H1 (cell line): ENCODE results near the gene MAK. TPM values are rescaled to one million over a fixed set of nuclear protein-coding genes. Genes with fewer than 3 reads are reported as not detected.

Experiments used
- CTCF ChIA-PET: fragments of 300-600 bp; sonication (Branson Sonifier 250); formaldehyde crosslinking; loops from one replicate; lab custom pipeline; 2021; ENCODE audit not compliant: partially characterized antibody; lab: Charles Lee
- POLR2A ChIA-PET: fragments of 300-600 bp; sonication (Branson Sonifier 250); formaldehyde crosslinking; loops from one replicate; lab custom pipeline; 2021; ENCODE audit warnings: inconsistent platforms; ENCODE audit not compliant: partially characterized antibody; lab: Charles Lee
- DNase-seq, 2 experiments: peaks; one replicate each; pipeline versions ENCODE4 v3.0.0 to v3.0.0-alpha.2; 2010 to 2022; ENCODE audit warnings: low spot score in 2 of 2, low read depth in 1 of 2, mixed read lengths in 1 of 2
- FAIRE-seq: peaks from 2 replicates; lab custom pipeline; 2011; peaks lifted over from hg19 to GRCh38; lab: Jason Lieb, UNC
- H2AFZ ChIP-seq: 2 replicates; pipeline ENCODE4 v1.8.1; 2012; ENCODE audit warnings: low read length, inconsistent platforms
- H2AK5ac ChIP-seq: 2 replicates; pipeline ENCODE4 v1.6.1; 2013; ENCODE audit warnings: low read depth, low read length
- H2BK120ac ChIP-seq: replicated peaks from 2 replicates; pipeline ENCODE3; 2013; ENCODE audit warnings: low read depth, low read length, inconsistent platforms
- H2BK12ac ChIP-seq: 2 replicates; pipeline ENCODE4 v1.6.1; 2013; ENCODE audit warnings: low read depth, low read length
- H2BK15ac ChIP-seq: 2 replicates; pipeline ENCODE4 v1.6.1; 2013; ENCODE audit warnings: low read length
- H2BK20ac ChIP-seq: 2 replicates; pipeline ENCODE4 v1.6.1; 2013; ENCODE audit warnings: low read length
- H2BK5ac ChIP-seq: 2 replicates; pipeline ENCODE4 v1.6.1; 2013; ENCODE audit warnings: low read depth, low read length
- H3K14ac ChIP-seq: 2 replicates; pipeline ENCODE4 v1.6.1; 2013; ENCODE audit warnings: inconsistent platforms; ENCODE audit not compliant: insufficient read length
- H3K18ac ChIP-seq: 2 replicates; pipeline ENCODE4 v1.6.1; 2013; ENCODE audit warnings: low read length; ENCODE audit errors: extremely low read depth
- H3K23ac ChIP-seq: 2 replicates; pipeline ENCODE4 v1.6.1; 2013; ENCODE audit warnings: inconsistent platforms; ENCODE audit not compliant: insufficient read length
- H3K23me2 ChIP-seq: 2 replicates; pipeline ENCODE4 v1.6.1; 2013; ENCODE audit warnings: low read depth, low read length
- H3K27ac ChIP-seq: 2 replicates; pipeline ENCODE4 v1.6.1; 2011; ENCODE audit warnings: low read depth, low read length, inconsistent platforms
- H3K27me3 ChIP-seq, 4 experiments: replicated peaks in 1 of 4; 1 replicate in 1 of 4; 2 replicates in 3 of 4; pipeline versions ENCODE4 v1.6.1 to v1.8.1; 2011 to 2013; ENCODE audit warnings: low read length in 3 of 4, mild to moderate bottlenecking in 3 of 4, inconsistent platforms in 2 of 4, mixed read lengths in 2 of 4, moderate library complexity in 1 of 4; ENCODE audit not compliant: control insufficient read depth in 3 of 4, insufficient read depth in 3 of 4; ENCODE audit errors: extremely low read depth in 1 of 4
- H3K36me3 ChIP-seq, 4 experiments: 2 replicates each; pipeline versions ENCODE4 v1.6.1 to v1.8.1; 2011 to 2013; ENCODE audit warnings: mild to moderate bottlenecking in 4 of 4, low read length in 3 of 4, moderate library complexity in 2 of 4, control low read depth in 1 of 4, inconsistent platforms in 1 of 4; ENCODE audit not compliant: insufficient read depth in 4 of 4, control insufficient read depth in 2 of 4
- H3K4ac ChIP-seq: replicated peaks from 2 replicates; pipeline ENCODE3; 2013; ENCODE audit warnings: low read length, low read depth, mixed read lengths, inconsistent platforms; ENCODE audit not compliant: insufficient read length
- H3K4me1 ChIP-seq, 4 experiments: replicated peaks in 1 of 4; 1 replicate in 1 of 4; 2 replicates in 3 of 4; pipeline versions ENCODE4 v1.6.1 to v1.8.1; 2011 to 2013; ENCODE audit warnings: low read length in 3 of 4, inconsistent platforms in 2 of 4, mixed read lengths in 1 of 4; ENCODE audit not compliant: insufficient read depth in 4 of 4, control insufficient read depth in 3 of 4
- H3K4me2 ChIP-seq, 2 experiments: 2 replicates each; pipeline versions ENCODE4 v1.6.1 to v1.8.1; 2011 to 2013; ENCODE audit warnings: low read depth in 2 of 2, low read length in 2 of 2, control low read depth in 1 of 2, inconsistent platforms in 1 of 2, mild to moderate bottlenecking in 1 of 2; ENCODE audit not compliant: insufficient read depth in 1 of 2
- H3K4me3 ChIP-seq, 4 experiments: fragments of 200-600, 300-600 bp in 1 of 4; sonication (generic), shearing (Covaris generic), sonication (Bioruptor Twin) in 1 of 4; 2 replicates each; pipeline versions ENCODE4 v1.5.1 to v1.8.1; 2011 to 2016; ENCODE audit warnings: low read length in 4 of 4, low read depth in 3 of 4, control low read depth in 2 of 4, inconsistent platforms in 2 of 4, mild to moderate bottlenecking in 2 of 4, mixed read lengths in 1 of 4, moderate library complexity in 1 of 4; ENCODE audit not compliant: insufficient read depth in 2 of 4; ENCODE audit errors: extremely low read depth in 1 of 4
- H3K56ac ChIP-seq: replicated peaks from 2 replicates; pipeline ENCODE3; 2013; ENCODE audit warnings: low read depth, mild to moderate bottlenecking, mixed read lengths, low read length, inconsistent platforms; ENCODE audit not compliant: insufficient read length
- H3K79me1 ChIP-seq: 2 replicates; pipeline ENCODE4 v1.6.1; 2013; ENCODE audit warnings: low read depth, low read length, control low read depth
- H3K79me2 ChIP-seq, 2 experiments: 2 replicates each; pipeline versions ENCODE4 v1.6.1 to v1.8.1; 2012 to 2013; ENCODE audit warnings: low read length in 2 of 2, mild to moderate bottlenecking in 2 of 2, inconsistent platforms in 1 of 2; ENCODE audit not compliant: insufficient read depth in 2 of 2, control insufficient read depth in 1 of 2
- H3K9ac ChIP-seq, 4 experiments: replicated peaks in 1 of 4; 1 replicate in 1 of 4; 2 replicates in 3 of 4; pipeline versions ENCODE4 v1.6.1 to v1.8.1; 2011 to 2013; ENCODE audit warnings: low read depth in 3 of 4, low read length in 3 of 4, control low read depth in 2 of 4, mild to moderate bottlenecking in 2 of 4, moderate library complexity in 2 of 4, inconsistent platforms in 1 of 4; ENCODE audit errors: extremely low read depth in 1 of 4
- H3K9me3 ChIP-seq, 2 experiments: 2 replicates each; pipeline versions ENCODE4 v1.6.1 to v1.8.1; 2012 to 2013; ENCODE audit warnings: mild to moderate bottlenecking in 2 of 2, moderate library complexity in 2 of 2, control low read depth in 1 of 2, inconsistent platforms in 1 of 2, low read depth in 1 of 2, low read length in 1 of 2, mixed read lengths in 1 of 2; ENCODE audit not compliant: insufficient read depth in 2 of 2
- H4K20me1 ChIP-seq, 2 experiments: replicated peaks in 1 of 2; 2 replicates each; pipeline versions ENCODE3 to v1.8.1; 2011 to 2013; ENCODE audit warnings: inconsistent platforms in 2 of 2, low read length in 2 of 2, mild to moderate bottlenecking in 1 of 2; ENCODE audit not compliant: insufficient read depth in 2 of 2, control insufficient read depth in 1 of 2
- H4K5ac ChIP-seq: 2 replicates; pipeline ENCODE4 v1.6.1; 2013; ENCODE audit warnings: low read length, low read depth, mixed read lengths, inconsistent platforms; ENCODE audit not compliant: insufficient read length
- H4K8ac ChIP-seq: 2 replicates; pipeline ENCODE4 v1.8.0; 2013; ENCODE audit warnings: mild to moderate bottlenecking, moderate library complexity, low read length, inconsistent platforms; ENCODE audit not compliant: insufficient read depth; ENCODE audit errors: extremely low read depth
- H4K91ac ChIP-seq: replicated peaks from 2 replicates; pipeline ENCODE3; 2013; ENCODE audit warnings: low read length, mixed read lengths, inconsistent platforms; ENCODE audit not compliant: insufficient read length
- CHD1 ChIP-seq: IDR thresholded peaks from 2 replicates; pipeline ENCODE4 v1.6.1; 2012; ENCODE audit warnings: low read depth, low read length, improper control_type of control experiment
- CREB1 ChIP-seq: IDR thresholded peaks from 2 replicates; pipeline ENCODE4 v1.6.1; 2012; ENCODE audit warnings: inconsistent platforms
- CTBP2 ChIP-seq: IDR thresholded peaks from 2 replicates; pipeline ENCODE4 v1.7.0; 2011; ENCODE audit warnings: borderline replicate concordance, mild to moderate bottlenecking, moderate library complexity, mixed read lengths, low read length; ENCODE audit not compliant: insufficient read depth, insufficient read length
- FOSL1 ChIP-seq: IDR thresholded peaks from 2 replicates; pipeline ENCODE4 v1.6.1; 2011; ENCODE audit warnings: mild to moderate bottlenecking, low read depth, low read length, moderate library complexity; ENCODE audit not compliant: insufficient read depth
- HDAC2 ChIP-seq, 2 experiments: fragments of 300-600 bp in 1 of 2; sonication (generic) in 1 of 2; IDR thresholded peaks; 2 replicates each; pipeline ENCODE4 v1.6.1; 2011 to 2012; ENCODE audit warnings: low read depth in 2 of 2, low read length in 2 of 2, mild to moderate bottlenecking in 2 of 2, moderate library complexity in 2 of 2, borderline replicate concordance in 1 of 2, inconsistent platforms in 1 of 2
- JUN ChIP-seq: IDR thresholded peaks from 2 replicates; pipeline ENCODE4 v1.6.1; 2011; ENCODE audit warnings: low read depth, mild to moderate bottlenecking, improper control_type of control experiment, low read length
- MAFK ChIP-seq: IDR thresholded peaks from 2 replicates; pipeline ENCODE4 v1.6.1; 2012; ENCODE audit warnings: low read depth, mild to moderate bottlenecking, improper control_type of control experiment, low read length
- SP1 ChIP-seq: IDR thresholded peaks from 2 replicates; pipeline ENCODE4 v1.6.1; 2011; ENCODE audit warnings: low read depth, low read length
- SRF ChIP-seq: IDR thresholded peaks from 2 replicates; pipeline ENCODE4 v1.6.1; 2011; ENCODE audit warnings: mild to moderate bottlenecking, low read depth, low read length, moderate library complexity
- SUZ12 ChIP-seq: fragments of 200-600 bp; sonication (generic); IDR thresholded peaks from 2 replicates; pipeline ENCODE4 v1.6.1; 2012; ENCODE audit warnings: mild to moderate bottlenecking, inconsistent platforms, low read length, moderate library complexity, mixed read lengths
- WGBS, 2 experiments: shearing (Covaris generic) in 1 of 2; methylation state at CpG; one replicate each; pipeline versions ENCODE4 v1.1.6 to v1.1.7; 2013 to 2015; ENCODE audit warnings: low lambda C conversion rate in 2 of 2, mixed read lengths in 2 of 2, inconsistent platforms in 1 of 2, low coverage in 1 of 2, missing lambda C conversion rate in 1 of 2; ENCODE audit not compliant: insufficient replicate concordance in 2 of 2, insufficient coverage in 1 of 2, insufficient read length in 1 of 2; ENCODE audit errors: extremely low coverage in 1 of 2, missing lambda C conversion rate in 1 of 2; 5-methylcytosine and 5-hydroxymethylcytosine counted together
- polyA plus RNA-seq, 7 experiments: library from polyadenylated mRNA; depleted of rRNA in 3 of 7; stranded (reverse) in 5 of 7; unstranded in 2 of 7; fragments of >200 nt in 5 of 7; fragments of 200-250 nt in 2 of 7; gene quantifications; 1 replicate in 5 of 7; 2 replicates in 1 of 7; 4 replicates in 1 of 7; pipeline versions ENCODE4 v1.2.1 to v1.2.3, GENCODE V29; 2011 to 2013; ENCODE audit warnings: missing spikeins in 2 of 7, mixed read lengths in 2 of 7
- total RNA-seq: library from RNA; stranded (reverse); fragmentation: NEBNext Ultra II Directional; extraction: Animal tissue kit (Norgen Biotek cat#: 25700); gene quantifications from 2 replicates; pipeline ENCODE4 v1.2.1, GENCODE V29; 2021

MAK gene
- total and polyA plus RNA-seq, 2 of the 8 experiments (the other 6 are each of a cell fraction or from before 2014, with no cell fraction given): 0.08 to 0.37 TPM

DNA sequence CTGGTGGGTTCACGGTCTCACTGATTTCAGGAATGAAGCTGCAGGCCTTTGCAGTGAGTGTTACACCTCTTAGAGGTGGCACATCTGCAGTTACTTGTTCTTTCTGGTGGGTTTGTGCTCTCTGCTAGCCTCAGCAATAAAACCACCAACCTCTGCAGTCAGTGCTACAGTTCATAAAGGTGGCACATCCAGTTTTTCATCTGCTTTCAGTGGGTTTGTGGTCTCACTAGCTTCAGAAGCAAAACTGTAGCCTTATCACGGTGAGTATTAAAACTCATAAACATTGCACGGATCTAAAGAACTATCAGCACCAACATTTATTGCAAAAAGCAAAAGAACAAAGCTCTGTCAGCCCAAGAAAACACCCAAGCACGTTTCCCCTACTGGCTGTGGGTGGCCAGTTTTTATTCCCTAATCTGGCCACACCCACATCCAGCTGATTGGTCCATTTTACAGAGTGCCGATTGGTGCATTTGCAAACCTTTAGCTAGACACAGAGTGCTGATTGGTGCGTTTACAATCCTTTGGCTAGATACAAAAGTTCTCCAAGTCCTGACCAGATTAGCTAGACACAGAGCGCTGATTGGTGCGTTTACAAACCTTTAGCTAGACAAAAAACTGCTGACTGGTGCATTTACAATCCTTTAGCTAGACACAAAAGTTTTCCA lies 118.9 kb downstream of the MAK start:
- no peak for FAIRE-seq
- H2AFZ ChIP-seq: no peak overlapping the region
- H3K4me3 ChIP-seq: no peak overlapping the region

More for the DNA sequence above, 118.9 kb downstream of the MAK start:
- Histone ChIP-seq H2AK5ac (no peak overlapping the region), H3K27me3 (no peaks in the 10 kb centered on the region), H3K27ac (no peak overlapping the region), H3K56ac (no peak overlapping the region), H2BK12ac (no peak overlapping the region), H3K14ac (no peak overlapping the region), H4K8ac (no peak overlapping the region), H2BK20ac (peak overlapping the region; percentile 43; the same call in 1 of the 2 replicates), H3K9me3 (peaks cover 0 to 9% of the 10 kb centered on the region in 2 experiments; a peak in 3 of 4 replicates), H4K5ac (no peak overlapping the region), H2BK120ac (peak overlapping the region; percentile 69), H3K9ac (no peak overlapping the region), H4K20me1 (no peaks in the 10 kb centered on the region), H4K91ac (peak overlapping the region; percentile 33), H3K4me2 (no peak overlapping the region), H3K36me3 (no peaks in the 10 kb centered on the region), H3K18ac (no peak overlapping the region), H3K4ac (peak overlapping the region; percentile 65), H3K23ac (no peak overlapping the region), H2BK15ac (0 out of 2 replicates have a peak overlapping the region, but pooled peaks have one; percentile 36), H3K23me2 (peaks cover 4% of the 10 kb centered on the region; the same call in 1 of the 2 replicates), H3K79me2 (peaks cover 3 to 8% of the 10 kb centered on the region in 2 experiments; a peak in 3 of 4 replicates), H2BK5ac (peak overlapping the region; percentile 72; the same call in 1 of the 2 replicates), H3K79me1 (0 out of 2 replicates have a peak, but pooled peaks cover 5% of the 10 kb centered on the region), H3K4me1 (peaks cover 0 to 8% (median 4%) of the 10 kb centered on the region in 4 experiments; a peak in 3 of 7 replicates)
- ChIA-PET POLR2A (interaction anchor here (1.2 to 6.9 kb wide), 4 partner anchors 9 to 27 kb away, joined by 3 to 39 read pairs (median 16); partner anchors contain the start of genes C6orf52, PAK1IP1 and TMEM14B), CTCF (interaction anchor here (0.7 to 1.3 kb wide), 5 partner anchors 11 to 249 kb away, joined by 3 read pairs; no protein-coding TSS in a partner anchor)
- no peak for DNase-seq
- 90% methylated on average over 8 of the region's 8 CpGs; no CpG with 5 or more reads in 1 of the 2 experiments for WGBS, 2 experiments
- TF ChIP-seq JUN: no peak
- TF ChIP-seq SP1: peak; percentile 78
- no peak for TF ChIP-seq CTBP2
- TF ChIP-seq CREB1: no peak
- peak; percentile 26; the same call in 1 of the 2 replicates for TF ChIP-seq MAFK
- TF ChIP-seq HDAC2 (IDR thresholded peaks at IDR 0.05; ENCODE audit: borderline replicate concordance in 1 of 2, low read depth in 2 of 2, low read length in 2 of 2): no peak
- TF ChIP-seq SRF: no peak
- TF ChIP-seq SUZ12: no peak
- TF ChIP-seq FOSL1: no peak
- no peak for TF ChIP-seq CHD1
